ENCODE measurements around the gene C12orf76.

DNA sequence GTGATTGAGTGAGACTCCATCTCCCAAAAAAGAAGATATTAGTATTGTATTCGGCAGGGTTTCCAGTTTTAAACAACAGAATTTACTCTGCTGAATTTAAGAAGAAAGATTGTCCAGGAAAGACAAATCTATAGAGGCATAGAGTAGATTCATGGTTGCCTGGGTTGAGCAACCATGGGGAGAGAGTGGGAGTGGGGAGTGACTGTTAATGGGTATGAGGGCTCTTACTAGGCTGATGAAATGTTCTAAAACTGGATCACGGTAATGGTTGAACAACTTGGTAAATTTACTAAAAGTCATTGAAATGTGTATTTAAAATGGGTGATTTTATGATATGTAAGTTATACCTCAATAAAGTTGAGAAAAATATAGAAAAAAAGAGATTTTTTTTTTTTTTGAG is 13.9 kb upstream of the C12orf76 start:
- TF ChIP-seq EZH2 (IDR thresholded peaks at IDR 0.05; ENCODE audit: low read depth, unreplicated experiment) (no peak), POLR2AphosphoS5 (IDR thresholded peaks at IDR 0.05; ENCODE audit: low read depth) (no peak), EZH2phosphoT487 (IDR thresholded peaks at IDR 0.05; ENCODE audit: unreplicated experiment) (no peak), NANOG (IDR thresholded peaks at IDR 0.05; ENCODE audit: borderline replicate concordance) (no peak), CREB1 (CRISPR knock-in tag; IDR thresholded peaks at IDR 0.05; ENCODE audit: low read depth) (no peak)
- TF ChIP-seq, protein P1, sequence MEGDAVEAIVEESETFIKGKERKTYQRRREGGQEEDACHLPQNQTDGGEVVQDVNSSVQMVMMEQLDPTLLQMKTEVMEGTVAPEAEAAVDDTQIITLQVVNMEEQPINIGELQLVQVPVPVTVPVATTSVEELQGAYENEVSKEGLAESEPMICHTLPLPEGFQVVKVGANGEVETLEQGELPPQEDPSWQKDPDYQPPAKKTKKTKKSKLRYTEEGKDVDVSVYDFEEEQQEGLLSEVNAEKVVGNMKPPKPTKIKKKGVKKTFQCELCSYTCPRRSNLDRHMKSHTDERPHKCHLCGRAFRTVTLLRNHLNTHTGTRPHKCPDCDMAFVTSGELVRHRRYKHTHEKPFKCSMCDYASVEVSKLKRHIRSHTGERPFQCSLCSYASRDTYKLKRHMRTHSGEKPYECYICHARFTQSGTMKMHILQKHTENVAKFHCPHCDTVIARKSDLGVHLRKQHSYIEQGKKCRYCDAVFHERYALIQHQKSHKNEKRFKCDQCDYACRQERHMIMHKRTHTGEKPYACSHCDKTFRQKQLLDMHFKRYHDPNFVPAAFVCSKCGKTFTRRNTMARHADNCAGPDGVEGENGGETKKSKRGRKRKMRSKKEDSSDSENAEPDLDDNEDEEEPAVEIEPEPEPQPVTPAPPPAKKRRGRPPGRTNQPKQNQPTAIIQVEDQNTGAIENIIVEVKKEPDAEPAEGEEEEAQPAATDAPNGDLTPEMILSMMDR (conservative IDR thresholded peaks at IDR 0.05; ENCODE audit: low read depth in 2 of 2), result no peak
- TF ChIP-seq, protein P2, sequence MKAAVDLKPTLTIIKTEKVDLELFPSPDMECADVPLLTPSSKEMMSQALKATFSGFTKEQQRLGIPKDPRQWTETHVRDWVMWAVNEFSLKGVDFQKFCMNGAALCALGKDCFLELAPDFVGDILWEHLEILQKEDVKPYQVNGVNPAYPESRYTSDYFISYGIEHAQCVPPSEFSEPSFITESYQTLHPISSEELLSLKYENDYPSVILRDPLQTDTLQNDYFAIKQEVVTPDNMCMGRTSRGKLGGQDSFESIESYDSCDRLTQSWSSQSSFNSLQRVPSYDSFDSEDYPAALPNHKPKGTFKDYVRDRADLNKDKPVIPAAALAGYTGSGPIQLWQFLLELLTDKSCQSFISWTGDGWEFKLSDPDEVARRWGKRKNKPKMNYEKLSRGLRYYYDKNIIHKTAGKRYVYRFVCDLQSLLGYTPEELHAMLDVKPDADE (IDR thresholded peaks at IDR 0.05), result no peak

Data from GM23338 (cell line).